Activated CD8-positive, alpha-beta memory T cell treated with anti-CD3 and anti-CD28 coated beads, Interleukin-2, amount 50 U/mL, for 4 hours (primary cell): ENCODE measurements around the gene DYDC1.
"Not testable (repeated sequence)": the region's sequence is repeated elsewhere in the genome, so short reads cannot be mapped to it uniquely, and the experiment has no call there.

Experiments
- DNase-seq: peaks from one replicate; pipeline ENCODE4 v3.0.0-alpha.2; 2020

DYDC1 gene

GRCh38 chr10:80333983-80334382 is 22.6 kb downstream of the DYDC1 start:
- no peak for DNase-seq

GRCh38 chr10:80324891-80325364 is 31.6 kb downstream of the DYDC1 start:
- no peak for DNase-seq

GRCh38 chr10:80324086-80324485 is 32.5 kb downstream of the DYDC1 start:
- no peak for DNase-seq

- no peak for DNase-seq
Observed at GRCh38 chr10:80323311-80323710, 33.2 kb downstream of the DYDC1 start.

- DNase-seq: no peak
Observed at GRCh38 chr10:80322711-80323110, 33.8 kb downstream of the DYDC1 start.

- DNase-seq: no peak
Observed at GRCh38 chr10:80322158-80322557, 34.4 kb downstream of the DYDC1 start.

- DNase-seq: no peak
Observed at GRCh38 chr10:80321183-80321582, 35.4 kb downstream of the DYDC1 start.

GRCh38 chr10:80320377-80320776 is 36.2 kb downstream of the DYDC1 start:
- no peak for DNase-seq

- DNase-seq: no peak
Observed at GRCh38 chr10:80319725-80320290, 36.7 kb downstream of the DYDC1 start.

- DNase-seq: no peak
Observed at GRCh38 chr10:80319318-80319717, 37.2 kb downstream of the DYDC1 start.

- DNase-seq: no peak
Observed at GRCh38 chr10:80318742-80319141, 37.8 kb downstream of the DYDC1 start.

- DNase-seq: no peak
Observed at GRCh38 chr10:80315391-80315790, 41.2 kb downstream of the DYDC1 start.

- DNase-seq: no peak
Observed at GRCh38 chr10:80313523-80313922, 43.0 kb downstream of the DYDC1 start.

- DNase-seq: not testable (repeated sequence)
Observed at GRCh38 chr10:80305989-80306388, 50.6 kb downstream of the DYDC1 start.

GRCh38 chr10:80296942-80297341 is 59.6 kb downstream of the DYDC1 start:
- no peak for DNase-seq

GRCh38 chr10:80292607-80293239 is 63.8 kb downstream of the DYDC1 start:
- DNase-seq: no peak

- no peak for DNase-seq
Observed at GRCh38 chr10:80290474-80291220, 65.9 kb downstream of the DYDC1 start.

GRCh38 chr10:80289451-80290287 is 66.9 kb downstream of the DYDC1 start, which contains the start of gene MAT1A:
TSS of gene MAT1A (minus strand) at chr10:80289658. CDS start at chr10:80289423, 235 bp downstream.
- no peak for DNase-seq

GRCh38 chr10:80288849-80289248 is 67.7 kb downstream of the DYDC1 start:
- DNase-seq: no peak
